Measurements from ENCODE around the gene FAM168A.

- TF ChIP-seq CTCF (conservative IDR thresholded peaks at IDR 0.05 in 1 of 2, IDR thresholded peaks at IDR 0.05 in 1 of 2; ENCODE audit: extremely low read depth in 1 of 2, insufficient read depth in 1 of 2, low read depth in 1 of 2, low read length in 2 of 2) (no peak), EZH2 (IDR thresholded peaks at IDR 0.05; ENCODE audit: borderline replicate concordance, low read length) (no peak)
Measured at GRCh38 chr11:73622926-73623593, 25.1 kb upstream of the FAM168A start.

Data from mammary epithelial cell (primary cell).